H1 (cell line): ENCODE data around the gene KMT2E. TPM values are rescaled to one million over a fixed set of nuclear protein-coding genes. Genes with fewer than 3 reads are reported as not detected.

Experiments used
- CTCF ChIA-PET: fragments of 300-600 bp; sonication (Branson Sonifier 250); formaldehyde crosslinking; loops from one replicate; lab custom pipeline; 2021; ENCODE audit not compliant: partially characterized antibody; lab: Charles Lee
- POLR2A ChIA-PET: fragments of 300-600 bp; sonication (Branson Sonifier 250); formaldehyde crosslinking; loops from one replicate; lab custom pipeline; 2021; ENCODE audit warnings: inconsistent platforms; ENCODE audit not compliant: partially characterized antibody; lab: Charles Lee
- DNase-seq, 2 experiments: peaks; one replicate each; pipeline versions ENCODE4 v3.0.0 to v3.0.0-alpha.2; 2010 to 2022; ENCODE audit warnings: low spot score in 2 of 2, low read depth in 1 of 2, mixed read lengths in 1 of 2
- FAIRE-seq: peaks from 2 replicates; lab custom pipeline; 2011; peaks lifted over from hg19 to GRCh38; lab: Jason Lieb, UNC
- H2AFZ ChIP-seq: 2 replicates; pipeline ENCODE4 v1.8.1; 2012; ENCODE audit warnings: low read length, inconsistent platforms
- H2AK5ac ChIP-seq: 2 replicates; pipeline ENCODE4 v1.6.1; 2013; ENCODE audit warnings: low read depth, low read length
- H2BK120ac ChIP-seq: replicated peaks from 2 replicates; pipeline ENCODE3; 2013; ENCODE audit warnings: low read depth, low read length, inconsistent platforms
- H2BK12ac ChIP-seq: 2 replicates; pipeline ENCODE4 v1.6.1; 2013; ENCODE audit warnings: low read depth, low read length
- H2BK15ac ChIP-seq: 2 replicates; pipeline ENCODE4 v1.6.1; 2013; ENCODE audit warnings: low read length
- H2BK20ac ChIP-seq: 2 replicates; pipeline ENCODE4 v1.6.1; 2013; ENCODE audit warnings: low read length
- H2BK5ac ChIP-seq: 2 replicates; pipeline ENCODE4 v1.6.1; 2013; ENCODE audit warnings: low read depth, low read length
- H3K14ac ChIP-seq: 2 replicates; pipeline ENCODE4 v1.6.1; 2013; ENCODE audit warnings: inconsistent platforms; ENCODE audit not compliant: insufficient read length
- H3K18ac ChIP-seq: 2 replicates; pipeline ENCODE4 v1.6.1; 2013; ENCODE audit warnings: low read length; ENCODE audit errors: extremely low read depth
- H3K23ac ChIP-seq: 2 replicates; pipeline ENCODE4 v1.6.1; 2013; ENCODE audit warnings: inconsistent platforms; ENCODE audit not compliant: insufficient read length
- H3K23me2 ChIP-seq: 2 replicates; pipeline ENCODE4 v1.6.1; 2013; ENCODE audit warnings: low read depth, low read length
- H3K27ac ChIP-seq: 2 replicates; pipeline ENCODE4 v1.6.1; 2011; ENCODE audit warnings: low read depth, low read length, inconsistent platforms
- H3K27me3 ChIP-seq, 4 experiments: replicated peaks in 1 of 4; 1 replicate in 1 of 4; 2 replicates in 3 of 4; pipeline versions ENCODE4 v1.6.1 to v1.8.1; 2011 to 2013; ENCODE audit warnings: low read length in 3 of 4, mild to moderate bottlenecking in 3 of 4, inconsistent platforms in 2 of 4, mixed read lengths in 2 of 4, moderate library complexity in 1 of 4; ENCODE audit not compliant: control insufficient read depth in 3 of 4, insufficient read depth in 3 of 4; ENCODE audit errors: extremely low read depth in 1 of 4
- H3K36me3 ChIP-seq, 4 experiments: 2 replicates each; pipeline versions ENCODE4 v1.6.1 to v1.8.1; 2011 to 2013; ENCODE audit warnings: mild to moderate bottlenecking in 4 of 4, low read length in 3 of 4, moderate library complexity in 2 of 4, control low read depth in 1 of 4, inconsistent platforms in 1 of 4; ENCODE audit not compliant: insufficient read depth in 4 of 4, control insufficient read depth in 2 of 4
- H3K4ac ChIP-seq: replicated peaks from 2 replicates; pipeline ENCODE3; 2013; ENCODE audit warnings: low read length, low read depth, mixed read lengths, inconsistent platforms; ENCODE audit not compliant: insufficient read length
- H3K4me1 ChIP-seq, 4 experiments: replicated peaks in 1 of 4; 1 replicate in 1 of 4; 2 replicates in 3 of 4; pipeline versions ENCODE4 v1.6.1 to v1.8.1; 2011 to 2013; ENCODE audit warnings: low read length in 3 of 4, inconsistent platforms in 2 of 4, mixed read lengths in 1 of 4; ENCODE audit not compliant: insufficient read depth in 4 of 4, control insufficient read depth in 3 of 4
- H3K4me2 ChIP-seq, 2 experiments: 2 replicates each; pipeline versions ENCODE4 v1.6.1 to v1.8.1; 2011 to 2013; ENCODE audit warnings: low read depth in 2 of 2, low read length in 2 of 2, control low read depth in 1 of 2, inconsistent platforms in 1 of 2, mild to moderate bottlenecking in 1 of 2; ENCODE audit not compliant: insufficient read depth in 1 of 2
- H3K4me3 ChIP-seq, 4 experiments: fragments of 200-600, 300-600 bp in 1 of 4; sonication (generic), shearing (Covaris generic), sonication (Bioruptor Twin) in 1 of 4; 2 replicates each; pipeline versions ENCODE4 v1.5.1 to v1.8.1; 2011 to 2016; ENCODE audit warnings: low read length in 4 of 4, low read depth in 3 of 4, control low read depth in 2 of 4, inconsistent platforms in 2 of 4, mild to moderate bottlenecking in 2 of 4, mixed read lengths in 1 of 4, moderate library complexity in 1 of 4; ENCODE audit not compliant: insufficient read depth in 2 of 4; ENCODE audit errors: extremely low read depth in 1 of 4
- H3K56ac ChIP-seq: replicated peaks from 2 replicates; pipeline ENCODE3; 2013; ENCODE audit warnings: low read depth, mild to moderate bottlenecking, mixed read lengths, low read length, inconsistent platforms; ENCODE audit not compliant: insufficient read length
- H3K79me1 ChIP-seq: 2 replicates; pipeline ENCODE4 v1.6.1; 2013; ENCODE audit warnings: low read depth, low read length, control low read depth
- H3K79me2 ChIP-seq, 2 experiments: 2 replicates each; pipeline versions ENCODE4 v1.6.1 to v1.8.1; 2012 to 2013; ENCODE audit warnings: low read length in 2 of 2, mild to moderate bottlenecking in 2 of 2, inconsistent platforms in 1 of 2; ENCODE audit not compliant: insufficient read depth in 2 of 2, control insufficient read depth in 1 of 2
- H3K9ac ChIP-seq, 4 experiments: replicated peaks in 1 of 4; 1 replicate in 1 of 4; 2 replicates in 3 of 4; pipeline versions ENCODE4 v1.6.1 to v1.8.1; 2011 to 2013; ENCODE audit warnings: low read depth in 3 of 4, low read length in 3 of 4, control low read depth in 2 of 4, mild to moderate bottlenecking in 2 of 4, moderate library complexity in 2 of 4, inconsistent platforms in 1 of 4; ENCODE audit errors: extremely low read depth in 1 of 4
- H3K9me3 ChIP-seq, 2 experiments: 2 replicates each; pipeline versions ENCODE4 v1.6.1 to v1.8.1; 2012 to 2013; ENCODE audit warnings: mild to moderate bottlenecking in 2 of 2, moderate library complexity in 2 of 2, control low read depth in 1 of 2, inconsistent platforms in 1 of 2, low read depth in 1 of 2, low read length in 1 of 2, mixed read lengths in 1 of 2; ENCODE audit not compliant: insufficient read depth in 2 of 2
- H4K20me1 ChIP-seq, 2 experiments: replicated peaks in 1 of 2; 2 replicates each; pipeline versions ENCODE3 to v1.8.1; 2011 to 2013; ENCODE audit warnings: inconsistent platforms in 2 of 2, low read length in 2 of 2, mild to moderate bottlenecking in 1 of 2; ENCODE audit not compliant: insufficient read depth in 2 of 2, control insufficient read depth in 1 of 2
- H4K5ac ChIP-seq: 2 replicates; pipeline ENCODE4 v1.6.1; 2013; ENCODE audit warnings: low read length, low read depth, mixed read lengths, inconsistent platforms; ENCODE audit not compliant: insufficient read length
- H4K8ac ChIP-seq: 2 replicates; pipeline ENCODE4 v1.8.0; 2013; ENCODE audit warnings: mild to moderate bottlenecking, moderate library complexity, low read length, inconsistent platforms; ENCODE audit not compliant: insufficient read depth; ENCODE audit errors: extremely low read depth
- H4K91ac ChIP-seq: replicated peaks from 2 replicates; pipeline ENCODE3; 2013; ENCODE audit warnings: low read length, mixed read lengths, inconsistent platforms; ENCODE audit not compliant: insufficient read length
- CEBPB ChIP-seq: IDR thresholded peaks from 2 replicates; pipeline ENCODE4 v1.6.1; 2012; ENCODE audit warnings: low read depth, low read length
- JUND ChIP-seq: IDR thresholded peaks from 2 replicates; pipeline ENCODE4 v1.6.1; 2011; ENCODE audit warnings: mild to moderate bottlenecking, improper control_type of control experiment, low read length
- KDM5A ChIP-seq: fragments of 200-600 bp; IDR thresholded peaks from 2 replicates; pipeline ENCODE4 v1.7.1; 2012; ENCODE audit warnings: mild to moderate bottlenecking, low read length, inconsistent platforms, mixed read lengths
- POLR2AphosphoS5 ChIP-seq: IDR thresholded peaks from 2 replicates; pipeline ENCODE4 v1.6.1; 2011; ENCODE audit warnings: low read depth, low read length
- POU5F1 ChIP-seq: IDR thresholded peaks from 2 replicates; pipeline ENCODE4 v1.6.1; 2011; ENCODE audit warnings: low read depth, mild to moderate bottlenecking, low read length, moderate library complexity
- RNF2 ChIP-seq: fragments of 200-900, 300-1000 bp; sonication (generic); IDR thresholded peaks from 2 replicates; pipeline ENCODE4 v1.7.1; 2016; ENCODE audit warnings: borderline replicate concordance, low read depth, mild to moderate bottlenecking, antibody characterized with exemption, low read length; ENCODE audit not compliant: poor library complexity, severe bottlenecking; ENCODE audit errors: missing control alignments
- RXRA ChIP-seq: IDR thresholded peaks from 2 replicates; pipeline ENCODE4 v1.6.1; 2011; ENCODE audit warnings: low read depth, mild to moderate bottlenecking, low read length, moderate library complexity; ENCODE audit not compliant: insufficient read depth
- SIN3A ChIP-seq, 2 experiments: IDR thresholded peaks in 1 of 2; conservative IDR thresholded peaks in 1 of 2; 2 replicates each; pipeline ENCODE4 v1.6.1; 2011 to 2012; ENCODE audit warnings: low read length in 2 of 2, improper control_type of control experiment in 1 of 2, low read depth in 1 of 2, mild to moderate bottlenecking in 1 of 2
- SP2 ChIP-seq: IDR thresholded peaks from 2 replicates; pipeline ENCODE4 v1.6.1; 2012; ENCODE audit warnings: mild to moderate bottlenecking, low read length, inconsistent platforms
- WGBS, 2 experiments: shearing (Covaris generic) in 1 of 2; methylation state at CpG; one replicate each; pipeline versions ENCODE4 v1.1.6 to v1.1.7; 2013 to 2015; ENCODE audit warnings: low lambda C conversion rate in 2 of 2, mixed read lengths in 2 of 2, inconsistent platforms in 1 of 2, low coverage in 1 of 2, missing lambda C conversion rate in 1 of 2; ENCODE audit not compliant: insufficient replicate concordance in 2 of 2, insufficient coverage in 1 of 2, insufficient read length in 1 of 2; ENCODE audit errors: extremely low coverage in 1 of 2, missing lambda C conversion rate in 1 of 2; 5-methylcytosine and 5-hydroxymethylcytosine counted together
- polyA plus RNA-seq, 7 experiments: library from polyadenylated mRNA; depleted of rRNA in 3 of 7; stranded (reverse) in 5 of 7; unstranded in 2 of 7; fragments of >200 nt in 5 of 7; fragments of 200-250 nt in 2 of 7; gene quantifications; 1 replicate in 5 of 7; 2 replicates in 1 of 7; 4 replicates in 1 of 7; pipeline versions ENCODE4 v1.2.1 to v1.2.3, GENCODE V29; 2011 to 2013; ENCODE audit warnings: missing spikeins in 2 of 7, mixed read lengths in 2 of 7
- total RNA-seq: library from RNA; stranded (reverse); fragmentation: NEBNext Ultra II Directional; extraction: Animal tissue kit (Norgen Biotek cat#: 25700); gene quantifications from 2 replicates; pipeline ENCODE4 v1.2.1, GENCODE V29; 2021

Gene KMT2E
- total and polyA plus RNA-seq, 2 of the 8 experiments (the other 6 are each of a cell fraction or from before 2014, with no cell fraction given) = 10.9 to 45.0 TPM

- Histone ChIP-seq H3K23me2 (no peaks in the 10 kb centered on the region), H3K4me3 (no peak overlapping the region), H2BK120ac (no peak overlapping the region), H2BK15ac (no peak overlapping the region), H3K4ac (no peak overlapping the region), H4K20me1 (no peaks in the 10 kb centered on the region), H3K27ac (no peak overlapping the region), H3K4me1 (no peaks in the 10 kb centered on the region), H3K79me2 (no peaks in the 10 kb centered on the region), H3K36me3 (no peaks in the 10 kb centered on the region), H3K79me1 (no peaks in the 10 kb centered on the region), H3K4me2 (no peak overlapping the region), H4K8ac (no peak overlapping the region), H3K56ac (no peak overlapping the region), H2BK5ac (no peak overlapping the region), H3K23ac (no peak overlapping the region), H3K18ac (no peak overlapping the region), H2AK5ac (no peak overlapping the region), H4K5ac (no peak overlapping the region), H3K14ac (no peak overlapping the region), H3K27me3 (no peaks in the 10 kb centered on the region), H2AFZ (no peak overlapping the region), H3K9ac (no peak overlapping the region), H4K91ac (no peak overlapping the region), H2BK20ac (no peak overlapping the region), H3K9me3 (peaks cover 2 to 6% of the 10 kb centered on the region in 2 experiments; a peak in 2 of 4 replicates), H2BK12ac (no peak overlapping the region)
- ChIA-PET POLR2A (no interaction called here), CTCF (interaction anchor here (1.2 to 1.7 kb wide), 3 partner anchors 10 to 85 kb away, joined by 3 to 7 read pairs (median 3); no protein-coding TSS in a partner anchor)
- WGBS, 2 experiments = 86% methylated on average over 2 of the region's 2 CpGs; no CpG with 5 or more reads in 1 of the 2 experiments
- FAIRE-seq = no peak
- TF ChIP-seq POLR2AphosphoS5 (no peak), SP2 (no peak), KDM5A (no peak), RXRA (no peak), CEBPB (no peak), POU5F1 (no peak), JUND (no peak), RNF2 (no peak), SIN3A (conservative IDR thresholded peaks at IDR 0.05 in 1 of 2, IDR thresholded peaks at IDR 0.05 in 1 of 2; ENCODE audit: low read depth in 1 of 2, low read length in 2 of 2) (no peak)
- DNase-seq = no peak
Measured at GRCh38 chr7:104968648-104969047, 45.4 kb upstream of the KMT2E start.
